NCI-H510A treated with DMSO at 0.1 percent for 48 hours (cell line): ENCODE measurements around the gene TNS3.

Source experiments
- DNase-seq: peaks from one replicate; lab custom pipeline; 2025; lab: John Stamatoyannopoulos, UW

Gene TNS3

GRCh38 chr7:47303014-47303694, 278.8 kb downstream of the TNS3 start:
- DNase-seq = no peak

- DNase-seq = no peak
Observed at GRCh38 chr7:47302560-47302959, 279.4 kb downstream of the TNS3 start.

GRCh38 chr7:47301657-47302295, 280.1 kb downstream of the TNS3 start:
- DNase-seq = no peak

DNA sequence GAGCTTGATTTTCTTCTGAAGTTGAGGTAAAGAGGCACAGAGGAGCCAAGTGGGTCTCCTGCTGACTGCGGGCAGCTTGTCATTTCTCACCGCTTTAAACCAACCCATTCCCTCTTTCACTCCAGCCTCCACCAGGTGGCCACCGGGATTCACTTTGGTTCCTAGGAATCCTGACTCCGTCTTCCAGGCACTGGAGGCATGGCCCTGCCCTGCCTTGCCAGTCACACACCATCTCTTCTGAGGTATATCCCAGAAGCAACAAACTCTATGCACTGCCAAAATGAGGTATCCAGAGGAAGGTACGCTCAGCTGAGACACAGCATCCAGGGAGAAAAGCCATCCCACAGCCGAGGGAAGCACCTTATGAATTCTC, 280.8 kb downstream of the TNS3 start:
- no peak for DNase-seq

- DNase-seq = no peak
Observed at GRCh38 chr7:47300472-47301104, 281.3 kb downstream of the TNS3 start.

GRCh38 chr7:47299496-47299895, 282.4 kb downstream of the TNS3 start:
- no peak for DNase-seq

DNA sequence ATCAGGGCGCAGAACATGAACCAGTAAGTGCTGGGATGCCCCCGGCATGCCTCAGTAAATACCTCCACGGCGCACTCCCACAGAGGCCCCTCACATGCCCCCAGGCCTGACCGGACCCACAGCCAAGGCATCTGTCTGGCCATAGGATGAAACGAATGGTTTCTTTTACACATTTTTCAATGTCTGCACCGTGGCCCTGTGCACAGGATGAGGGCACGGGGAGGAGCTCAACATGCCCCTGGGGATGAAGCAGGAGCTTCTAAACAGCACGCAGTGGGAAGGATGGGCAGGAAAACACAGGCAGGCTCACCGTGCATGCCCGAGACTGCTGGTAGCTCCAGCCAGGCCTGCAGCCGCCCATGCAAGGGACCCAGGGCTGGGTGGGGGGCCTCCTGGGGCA, 283.3 kb downstream of the TNS3 start:
- no peak for DNase-seq

DNA sequence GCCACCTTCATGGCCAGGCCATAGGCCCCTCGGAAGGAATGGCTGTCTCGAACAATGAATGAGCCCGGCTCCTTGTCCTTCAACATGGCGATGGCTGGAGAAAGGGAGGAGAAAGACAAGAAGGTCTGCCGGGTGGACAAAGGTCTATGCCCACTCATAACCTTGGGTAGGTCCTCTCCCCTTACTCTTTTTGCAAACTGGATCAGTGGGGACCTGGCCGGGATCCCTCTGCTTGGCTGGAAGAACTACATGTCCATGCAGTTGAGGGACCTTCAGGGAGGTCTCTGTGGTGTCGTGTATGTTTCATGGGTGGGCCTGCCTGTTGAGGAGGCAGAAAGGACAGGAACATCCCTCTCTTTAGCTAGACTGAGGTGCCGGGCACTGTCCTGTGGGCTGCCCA, 284.8 kb downstream of the TNS3 start:
- no peak for DNase-seq

DNA sequence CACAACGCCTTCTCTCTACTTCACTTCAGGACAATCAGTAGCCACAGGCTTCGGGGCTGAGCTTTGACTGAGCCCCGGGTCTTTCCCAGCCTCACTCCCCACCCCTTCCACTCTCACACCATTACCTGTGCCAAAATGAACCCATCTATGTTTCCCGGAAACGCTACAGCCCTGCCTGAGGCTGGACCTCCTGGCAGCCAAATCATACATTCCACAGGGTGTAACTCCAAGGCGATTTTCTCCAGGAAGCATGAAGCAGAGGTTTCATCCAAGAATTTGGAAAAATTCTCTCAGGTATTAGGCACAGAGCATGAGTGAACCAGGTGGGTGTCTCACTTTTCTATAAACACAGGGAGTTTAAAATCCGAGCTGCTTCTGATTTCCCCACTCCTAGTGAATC, 286.3 kb downstream of the TNS3 start:
- no peak for DNase-seq

DNA sequence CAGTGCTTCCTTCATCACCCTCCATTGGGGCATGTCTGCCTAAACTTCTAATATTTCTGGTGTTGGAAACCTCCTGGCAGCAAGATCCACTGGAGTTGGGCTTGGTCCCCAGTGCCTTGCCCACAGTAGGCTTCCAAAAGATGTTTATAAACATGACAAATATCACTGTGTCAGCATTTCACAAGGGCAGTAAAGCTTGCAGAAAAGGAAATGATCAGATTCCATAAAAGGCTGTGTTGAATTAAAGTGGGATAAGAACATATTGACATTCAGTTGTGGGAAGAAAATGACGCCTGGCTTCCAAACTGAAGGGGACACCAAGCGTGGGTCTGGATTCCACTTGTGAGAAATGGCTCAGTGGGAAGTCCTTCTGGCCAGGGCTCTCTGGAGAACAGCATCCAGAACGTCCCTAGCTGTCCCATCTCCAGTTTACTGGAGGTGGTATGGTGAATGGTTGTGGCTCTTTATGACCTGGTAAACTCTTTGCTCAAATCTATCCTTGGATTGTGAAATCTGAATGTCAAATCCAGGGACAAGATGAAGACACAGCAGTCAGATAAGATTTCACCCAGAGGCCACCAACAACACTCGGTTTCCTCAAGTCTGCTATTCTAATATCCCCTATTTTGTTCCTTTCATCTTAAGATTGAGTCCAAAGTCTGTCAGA, 287.2 kb downstream of the TNS3 start:
- DNase-seq = no peak

- no peak for DNase-seq
Observed at GRCh38 chr7:47293884-47294555, 287.9 kb downstream of the TNS3 start.

DNA sequence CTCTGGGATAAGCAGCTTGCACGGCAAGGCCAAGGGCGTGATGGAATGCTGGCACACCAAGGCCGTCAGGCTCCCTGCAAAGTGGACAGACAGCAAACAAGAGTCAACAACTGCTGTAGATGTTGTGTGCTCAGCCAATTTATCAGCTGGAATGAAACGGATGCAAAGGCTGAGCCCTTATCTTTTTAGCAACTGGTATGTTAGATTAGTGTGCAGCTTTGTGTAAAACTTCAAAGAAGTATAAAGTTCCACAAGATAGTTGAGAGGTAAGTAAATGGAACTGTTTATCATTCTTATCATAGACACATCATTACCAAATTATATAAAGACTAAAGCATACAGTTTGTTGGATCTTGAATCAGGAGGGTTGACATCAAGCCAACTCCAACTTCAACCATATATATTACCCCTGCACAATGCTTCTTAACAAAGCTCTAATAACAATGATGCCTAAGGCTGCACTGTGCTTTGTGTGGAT, 289.0 kb downstream of the TNS3 start:
- no peak for DNase-seq

DNA sequence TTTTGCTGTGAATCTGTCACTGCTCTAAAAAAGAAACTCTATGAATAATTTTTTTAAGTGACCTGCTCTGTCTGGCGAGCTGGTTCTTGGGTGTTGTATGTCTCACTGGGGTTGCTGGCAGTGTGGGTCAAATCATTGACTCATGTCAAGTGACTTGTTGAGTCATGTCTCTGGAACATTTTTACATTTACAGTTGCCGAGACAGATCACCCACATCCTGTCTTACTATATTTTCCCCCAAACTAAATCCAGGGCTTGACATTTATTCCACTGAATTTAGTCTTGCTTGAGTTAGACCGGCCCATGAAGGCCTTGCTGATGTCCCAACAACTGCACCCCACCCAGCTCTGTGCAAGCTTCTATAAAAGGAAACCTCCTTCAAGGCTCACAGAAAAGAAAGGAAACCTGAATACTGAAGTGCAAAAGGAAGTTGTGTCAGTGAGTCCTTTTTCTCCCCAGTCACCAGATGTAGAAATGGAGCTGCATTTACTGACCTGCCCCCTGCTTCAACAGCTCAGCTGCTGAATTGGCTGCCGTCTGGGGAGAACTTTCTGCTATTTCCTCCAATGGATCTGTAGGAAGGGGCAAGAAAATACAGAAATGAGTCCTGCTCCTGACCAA, 290.3 kb downstream of the TNS3 start:
- DNase-seq = no peak

DNA sequence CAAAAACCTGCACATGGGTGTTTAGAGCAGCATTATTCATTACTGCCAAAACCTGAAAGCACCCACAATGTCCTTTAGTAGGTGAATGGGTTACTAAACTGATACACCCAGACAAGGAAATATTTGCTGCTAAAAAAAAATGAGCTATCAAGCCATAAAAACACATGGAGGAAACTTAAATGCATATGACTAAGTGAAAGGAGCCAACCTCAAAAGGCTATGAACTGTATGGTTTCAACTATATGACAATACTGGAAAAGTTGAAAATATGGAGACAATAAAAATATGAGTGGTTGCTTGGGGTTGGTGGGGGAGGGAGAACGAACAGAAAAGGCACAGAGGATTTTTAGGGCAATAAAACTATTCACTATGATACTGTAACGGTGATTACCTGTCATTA, 291.0 kb downstream of the TNS3 start:
- no peak for DNase-seq

DNA sequence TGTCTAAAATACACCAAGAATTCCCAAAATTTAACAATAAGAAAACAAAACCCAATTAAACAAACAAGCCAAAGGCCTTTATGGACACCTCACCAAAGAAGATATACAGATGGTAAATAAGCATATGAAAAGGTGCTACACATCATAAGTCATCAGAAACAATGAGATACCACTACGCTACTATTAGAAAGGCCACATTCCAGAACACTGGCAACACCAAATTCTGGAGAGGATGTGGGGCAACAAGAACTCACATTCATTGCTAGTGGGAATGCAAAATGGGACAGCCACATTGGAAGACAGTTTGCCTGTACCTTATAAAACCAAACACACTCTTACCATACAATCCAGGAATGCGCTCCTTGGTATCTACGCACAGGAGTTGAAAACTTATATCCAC, 291.4 kb downstream of the TNS3 start:
- DNase-seq = no peak

DNA sequence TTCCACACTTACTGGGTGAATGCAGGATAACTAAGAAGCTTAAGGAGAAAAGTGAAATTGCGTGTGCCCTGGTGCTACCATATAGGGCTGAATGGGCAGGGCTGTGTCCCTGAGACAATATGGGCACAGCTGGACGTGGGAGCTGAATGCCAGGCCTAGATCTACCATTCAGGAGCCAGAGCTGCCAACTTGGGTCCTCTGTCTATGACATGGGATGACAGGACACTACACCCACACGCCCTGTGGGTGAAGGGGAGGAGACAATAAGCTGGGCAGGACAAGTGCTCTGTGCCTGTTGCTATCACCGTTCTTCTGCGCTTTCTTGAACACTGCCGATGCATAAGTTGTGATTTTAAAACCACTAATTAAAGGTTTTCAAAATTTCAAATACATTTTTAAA, 293.9 kb downstream of the TNS3 start:
- DNase-seq = no peak

DNA sequence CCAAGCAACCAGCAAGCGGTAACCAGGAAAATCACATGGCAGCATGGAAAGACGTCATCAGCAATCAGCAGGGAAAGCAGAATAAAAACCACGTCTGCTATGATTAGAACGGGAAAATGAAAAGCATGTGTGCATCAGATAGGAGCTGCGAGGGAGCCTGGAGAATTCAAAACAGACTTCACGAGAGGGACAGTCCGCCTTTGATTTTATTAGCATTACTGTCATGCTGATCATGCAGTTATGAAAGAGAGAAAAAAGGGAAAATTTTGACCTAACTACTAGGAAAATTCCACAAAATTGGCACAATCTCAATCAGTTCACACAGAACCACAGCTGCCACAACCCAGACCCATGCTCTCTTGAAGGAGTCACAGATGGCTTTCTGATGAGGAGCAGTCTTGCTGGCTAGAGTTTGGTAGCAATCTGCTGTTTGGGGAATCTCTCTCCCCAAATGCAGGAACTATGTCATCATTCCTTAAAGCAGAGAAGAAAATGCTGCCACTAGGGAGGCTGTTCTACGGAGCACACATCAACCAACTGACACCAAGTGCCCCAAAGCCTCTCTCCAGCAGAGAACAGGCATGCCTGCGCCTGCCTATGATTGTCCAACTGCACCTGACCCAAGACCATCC, 295.9 kb downstream of the TNS3 start:
- no peak for DNase-seq

DNA sequence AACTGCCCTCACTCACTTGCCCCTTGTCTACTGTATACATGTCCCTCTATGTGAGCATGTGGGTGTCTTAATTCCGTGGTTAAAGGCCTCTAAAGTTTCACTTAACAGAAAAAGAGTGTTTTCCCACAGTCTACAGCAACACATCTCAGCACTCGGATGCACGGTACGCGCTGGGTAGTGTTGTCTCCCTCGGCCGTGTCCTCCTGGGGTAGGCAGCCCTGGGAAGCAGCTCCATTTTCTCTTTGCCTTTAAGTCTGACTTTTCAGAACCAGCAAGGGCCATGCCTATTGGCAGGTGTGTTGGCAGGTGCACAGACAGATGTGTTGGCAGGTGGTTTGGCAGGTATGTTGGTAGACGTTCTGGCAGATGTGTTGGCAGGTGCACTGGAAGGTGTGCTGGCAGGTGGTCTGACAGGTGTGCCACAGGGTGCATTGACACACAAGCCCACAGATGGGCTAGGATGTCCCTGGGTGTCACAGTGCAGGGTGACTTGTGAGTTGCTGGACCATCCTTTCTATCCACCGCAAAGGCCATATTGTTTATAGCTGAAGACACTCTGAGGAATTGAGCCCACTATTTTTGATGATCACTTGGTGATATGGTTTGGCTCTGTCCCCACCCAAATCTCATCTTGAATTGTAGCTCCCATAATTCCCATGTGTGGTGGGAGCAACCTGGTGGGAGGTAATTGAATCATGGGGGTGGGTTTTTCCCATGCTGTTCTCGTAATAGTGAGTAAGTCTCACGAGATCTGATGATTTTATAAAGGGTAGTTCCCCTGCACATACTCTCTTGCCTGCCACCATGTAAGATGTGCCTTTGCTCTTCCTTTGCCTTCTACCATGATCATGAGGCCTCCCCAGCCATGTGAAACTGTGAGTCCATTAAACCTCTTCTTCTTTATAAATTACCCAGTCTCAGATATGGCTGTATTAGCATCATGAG, 296.9 kb downstream of the TNS3 start:
- DNase-seq = no peak

DNA sequence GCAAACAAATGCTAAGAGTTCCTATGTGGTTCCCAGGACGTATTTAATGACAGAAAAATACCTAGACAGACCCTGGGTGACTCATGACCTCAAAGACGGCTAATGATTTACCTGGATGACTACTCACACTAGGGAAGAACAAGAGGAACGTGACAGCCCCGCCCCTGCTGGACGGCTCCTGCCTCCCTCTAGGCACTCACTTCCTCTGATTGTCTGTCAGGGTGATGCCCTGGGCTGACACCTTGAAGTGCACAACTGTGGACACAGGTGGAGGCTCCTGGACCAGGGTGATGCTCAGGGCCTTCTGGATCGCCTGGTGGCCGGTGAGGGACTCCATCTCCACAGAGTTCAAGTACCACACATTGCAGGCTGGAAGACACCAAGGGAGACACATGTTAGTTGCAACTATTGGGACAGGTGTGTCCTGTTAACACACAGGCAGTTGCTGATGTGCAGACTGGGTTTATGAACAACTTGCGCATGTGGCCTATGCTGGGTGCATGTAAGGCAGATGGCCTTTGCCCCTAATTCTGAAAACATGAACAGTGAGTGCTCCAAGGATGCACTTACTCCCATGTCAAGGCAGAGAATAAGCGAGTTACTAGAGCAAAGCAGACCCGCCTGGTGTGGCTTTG, 298.3 kb downstream of the TNS3 start:
- no peak for DNase-seq
